HCT116 (cell line): ENCODE data around the gene FHIT. TPM values are rescaled to one million over a fixed set of nuclear protein-coding genes. Genes with fewer than 3 reads are reported as not detected.

ENCODE experiments used
- ATAC-seq: fragments of 200-7000 bp; cut with Tn5 transposase; 2 replicates; pipeline ENCODE4 v1.9.1; 2020; ENCODE audit warnings: mild to moderate bottlenecking, moderate library complexity
- BruUV-seq: library from RNA; stranded (reverse); fragments of 400-500 nt; replicated peaks from 2 replicates; lab custom pipeline; 2021; lab: Mats Ljungman, UMichigan
- CTCF ChIA-PET: fragments of 300-600 bp; sonication (Branson Sonifier 250); formaldehyde crosslinking; loops from one replicate; lab custom pipeline; 2021; ENCODE audit warnings: antibody characterized with exemption; lab: Charles Lee
- POLR2A ChIA-PET: fragments of 300-600, 350-600 bp; sonication (Branson Sonifier 250); formaldehyde crosslinking; loops from one replicate; lab custom pipeline; 2021; ENCODE audit warnings: antibody characterized with exemption; lab: Charles Lee
- RAD21 ChIA-PET, 2 experiments: fragments of 300-600 bp; sonication (Branson Sonifier 250); formaldehyde crosslinking; loops; one replicate each; lab custom pipeline; 2023; ENCODE audit warnings: low total read pairs in 2 of 2; ENCODE audit not compliant: uncharacterized antibody in 2 of 2, unreplicated experiment in 2 of 2, low non-redundant PET in 1 of 2; lab: Charles Lee
- DNase-seq: peaks from one replicate; pipeline ENCODE4 v3.0.0-alpha.2; 2010; ENCODE audit warnings: low read depth, low spot score
- H2AFZ ChIP-seq: fragments of 200-600 bp; shearing (Covaris generic), sonication (generic); 2 replicates; pipeline ENCODE4 v1.6.1; 2017; ENCODE audit warnings: low read depth, mixed run types, mixed read lengths, antibody characterized with exemption, low read length; ENCODE audit not compliant: poor library complexity, severe bottlenecking
- H3K27ac ChIP-seq: 2 replicates; pipeline ENCODE4 v1.5.1; 2012; ENCODE audit warnings: low read depth, low read length
- H3K27me3 ChIP-seq: fragments of 200-600 bp; sonication (generic); 2 replicates; pipeline ENCODE4 v1.6.1; 2016; ENCODE audit warnings: mixed run types, low read length, mixed read lengths; ENCODE audit not compliant: insufficient read depth
- H3K36me3 ChIP-seq, 2 experiments: fragments of 200-500 bp in 1 of 2; fragments of 200-600 bp in 1 of 2; sonication (Bioruptor generic) in 1 of 2; sonication (generic) in 1 of 2; 2 replicates each; pipeline versions ENCODE4 v1.5.1 to v1.6.1; 2014 to 2016; ENCODE audit warnings: low read length in 2 of 2, inconsistent platforms in 1 of 2, mixed read lengths in 1 of 2, mixed run types in 1 of 2; ENCODE audit not compliant: insufficient read depth in 2 of 2, control insufficient read depth in 1 of 2
- H3K4me1 ChIP-seq, 2 experiments: fragments of 200-600 bp in 1 of 2; sonication (generic) in 1 of 2; 2 replicates each; pipeline versions ENCODE4 v1.5.1 to v1.6.1; 2012 to 2017; ENCODE audit warnings: low read length in 2 of 2, inconsistent platforms in 1 of 2, mild to moderate bottlenecking in 1 of 2, mixed read lengths in 1 of 2, mixed run types in 1 of 2, moderate library complexity in 1 of 2; ENCODE audit not compliant: insufficient read depth in 2 of 2, control insufficient read depth in 1 of 2
- H3K4me2 ChIP-seq: fragments of 200-600 bp; sonication (generic); 2 replicates; pipeline ENCODE4 v1.6.1; 2017; ENCODE audit warnings: mixed run types, low read length, mixed read lengths
- H3K4me3 ChIP-seq, 2 experiments: fragments of 200-600 bp in 1 of 2; sonication (generic) in 1 of 2; replicated peaks in 1 of 2; 2 replicates each; pipeline ENCODE4 v1.5.1; 2011 to 2016; ENCODE audit warnings: low read length in 2 of 2, control low read depth in 1 of 2, low read depth in 1 of 2, mild to moderate bottlenecking in 1 of 2, mixed read lengths in 1 of 2, mixed run types in 1 of 2
- H3K79me2 ChIP-seq: fragments of 200-600 bp; sonication (generic); 2 replicates; pipeline ENCODE4 v1.6.1; 2017; ENCODE audit warnings: mild to moderate bottlenecking, mixed run types, low read length, moderate library complexity, mixed read lengths; ENCODE audit not compliant: insufficient read depth
- H3K9ac ChIP-seq: fragments of 200-600 bp; sonication (generic); 2 replicates; pipeline ENCODE4 v1.6.1; 2016; ENCODE audit warnings: low read length, mixed read lengths
- H3K9me2 ChIP-seq: fragments of 200-600 bp; sonication (generic), shearing (Covaris generic); 2 replicates; pipeline ENCODE4 v1.6.1; 2017; ENCODE audit warnings: mixed run types, mild to moderate bottlenecking, moderate library complexity; ENCODE audit not compliant: insufficient read depth
- H3K9me3 ChIP-seq, 2 experiments: fragments of 200-500 bp in 1 of 2; fragments of 200-600 bp in 1 of 2; sonication (Bioruptor generic) in 1 of 2; sonication (generic) in 1 of 2; 2 replicates each; pipeline ENCODE4 v1.6.1; 2014 to 2017; ENCODE audit warnings: low read length in 2 of 2, mixed read lengths in 2 of 2, inconsistent platforms in 1 of 2, low read depth in 1 of 2, mild to moderate bottlenecking in 1 of 2, mixed run types in 1 of 2, moderate library complexity in 1 of 2; ENCODE audit not compliant: control insufficient read depth in 1 of 2, insufficient read depth in 1 of 2
- H4K20me1 ChIP-seq: fragments of 200-600 bp; sonication (generic), shearing (Covaris generic); 2 replicates; pipeline ENCODE4 v1.6.1; 2017; ENCODE audit warnings: mixed run types, mild to moderate bottlenecking, moderate library complexity; ENCODE audit not compliant: insufficient read depth
- CBX3 ChIP-seq: IDR thresholded peaks from 2 replicates; pipeline ENCODE4 v1.6.1; 2012; ENCODE audit warnings: low read depth
- CTCF ChIP-seq, 3 experiments: fragments of 200-600 bp in 1 of 3; sonication (generic) in 1 of 3; IDR thresholded peaks in 2 of 3; conservative IDR thresholded peaks in 1 of 3; 2 replicates each; pipeline ENCODE4 v1.5.1; 2012 to 2017; ENCODE audit warnings: low read depth in 2 of 3, low read length in 2 of 3, antibody characterized with exemption in 1 of 3, borderline replicate concordance in 1 of 3, control low read depth in 1 of 3, mild to moderate bottlenecking in 1 of 3, mixed read lengths in 1 of 3, mixed run types in 1 of 3, moderate library complexity in 1 of 3; ENCODE audit not compliant: insufficient read depth in 1 of 3
- EGR1 ChIP-seq: IDR thresholded peaks from 2 replicates; pipeline ENCODE4 v1.6.1; 2012; ENCODE audit warnings: low read depth
- FOSL1 ChIP-seq: IDR thresholded peaks from 2 replicates; pipeline ENCODE4 v1.6.1; 2012; ENCODE audit warnings: low read depth
- POLR2A ChIP-seq: IDR thresholded peaks from 2 replicates; pipeline ENCODE4 v1.7.0; 2011; ENCODE audit warnings: borderline replicate concordance; ENCODE audit not compliant: insufficient read depth, insufficient read length; ENCODE audit errors: extremely low read depth
- SIN3A ChIP-seq: IDR thresholded peaks from 2 replicates; pipeline ENCODE4 v1.6.1; 2012; ENCODE audit warnings: low read depth
- SP1 ChIP-seq: IDR thresholded peaks from 2 replicates; pipeline ENCODE4 v1.6.1; 2012; ENCODE audit warnings: low read depth
- ZNF274 ChIP-seq: fragments of 200-500 bp; sonication (Bioruptor generic); IDR thresholded peaks from 2 replicates; pipeline ENCODE4 v1.6.1; 2014; ENCODE audit warnings: mild to moderate bottlenecking, low read depth, low read length, inconsistent platforms
- intact Hi-C: fragments of 100-400 bp; cut with micrococcal nuclease; formaldehyde crosslinking; loops from 2 replicates; pipeline ENCODE4 v1.10.0; 2022
- total RNA-seq: library from RNA; stranded (reverse); gene quantifications from one replicate; pipeline ENCODE4 v1.2.1, GENCODE V29; 2021; ENCODE audit not compliant: unreplicated experiment
- TF ChIP-seq, protein P1 (sequence below): IDR thresholded peaks from 2 replicates; pipeline ENCODE4 v1.6.1; 2012
- TF ChIP-seq, protein P2 (sequence below): IDR thresholded peaks from 2 replicates; pipeline ENCODE4 v1.6.1; 2011; ENCODE audit warnings: mild to moderate bottlenecking, low read length, moderate library complexity; ENCODE audit not compliant: insufficient replicate concordance; ENCODE audit errors: extremely low read depth
- TF ChIP-seq, protein P3 (sequence below): IDR thresholded peaks from 2 replicates; pipeline ENCODE4 v1.6.1; 2012

The FHIT gene
- total RNA-seq, 1 experiment from 2014 or later: 20.1 TPM

- H3K36me3 ChIP-seq: no peaks in the 10 kb centered on the region
- DNase-seq: no peak
- ATAC-seq: no peak
- no peak for TF ChIP-seq EGR1
- TF ChIP-seq, protein P1, sequence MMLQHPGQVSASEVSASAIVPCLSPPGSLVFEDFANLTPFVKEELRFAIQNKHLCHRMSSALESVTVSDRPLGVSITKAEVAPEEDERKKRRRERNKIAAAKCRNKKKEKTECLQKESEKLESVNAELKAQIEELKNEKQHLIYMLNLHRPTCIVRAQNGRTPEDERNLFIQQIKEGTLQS: no peak
- TF ChIP-seq, protein P2, sequence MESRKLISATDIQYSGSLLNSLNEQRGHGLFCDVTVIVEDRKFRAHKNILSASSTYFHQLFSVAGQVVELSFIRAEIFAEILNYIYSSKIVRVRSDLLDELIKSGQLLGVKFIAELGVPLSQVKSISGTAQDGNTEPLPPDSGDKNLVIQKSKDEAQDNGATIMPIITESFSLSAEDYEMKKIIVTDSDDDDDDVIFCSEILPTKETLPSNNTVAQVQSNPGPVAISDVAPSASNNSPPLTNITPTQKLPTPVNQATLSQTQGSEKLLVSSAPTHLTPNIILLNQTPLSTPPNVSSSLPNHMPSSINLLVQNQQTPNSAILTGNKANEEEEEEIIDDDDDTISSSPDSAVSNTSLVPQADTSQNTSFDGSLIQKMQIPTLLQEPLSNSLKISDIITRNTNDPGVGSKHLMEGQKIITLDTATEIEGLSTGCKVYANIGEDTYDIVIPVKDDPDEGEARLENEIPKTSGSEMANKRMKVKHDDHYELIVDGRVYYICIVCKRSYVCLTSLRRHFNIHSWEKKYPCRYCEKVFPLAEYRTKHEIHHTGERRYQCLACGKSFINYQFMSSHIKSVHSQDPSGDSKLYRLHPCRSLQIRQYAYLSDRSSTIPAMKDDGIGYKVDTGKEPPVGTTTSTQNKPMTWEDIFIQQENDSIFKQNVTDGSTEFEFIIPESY: no peak
- no peaks in the 10 kb centered on the region for H3K79me2 ChIP-seq
- no peak overlapping the region for H3K4me2 ChIP-seq
- RAD21 ChIA-PET: no interaction called here
- no peaks in the 10 kb centered on the region for H3K9me2 ChIP-seq
- CTCF ChIA-PET: no interaction called here
- no peak overlapping the region for H3K9ac ChIP-seq
- no peaks in the 10 kb centered on the region for H4K20me1 ChIP-seq
- no TSS peak for BruUV-seq
- no peaks in the 10 kb centered on the region for H3K9me3 ChIP-seq
- no peak overlapping the region for H2AFZ ChIP-seq
- no peak overlapping the region for H3K27ac ChIP-seq
- no peaks in the 10 kb centered on the region for H3K27me3 ChIP-seq
- no peaks in the 10 kb centered on the region for H3K4me1 ChIP-seq
- H3K4me3 ChIP-seq: no peak overlapping the region
- POLR2A ChIA-PET: no interaction called here
- intact Hi-C loops: no loop called here
Observed at GRCh38 chr3:61108247-61109019, 142.8 kb downstream of the FHIT start.

DNA sequence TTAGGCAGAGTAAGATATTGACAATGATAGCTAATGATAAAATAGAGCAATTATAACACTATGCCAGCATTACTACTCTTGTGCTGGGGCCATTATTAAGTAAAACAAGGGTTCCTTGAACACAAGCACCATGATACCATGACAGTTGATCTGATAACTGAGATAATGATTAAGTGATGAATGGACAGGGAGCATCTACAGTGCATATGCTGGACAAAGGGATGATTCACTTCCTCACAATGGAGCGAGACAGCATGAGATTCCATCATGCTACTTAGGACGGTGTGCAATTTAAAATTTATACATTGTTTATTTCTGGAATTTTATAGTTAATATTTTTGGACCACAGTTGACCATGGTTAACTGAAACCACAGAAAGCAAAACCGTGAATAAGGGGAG is 156.6 kb downstream of the FHIT start:
- Histone ChIP-seq H3K36me3 (no peaks in the 10 kb centered on the region), H3K27me3 (no peaks in the 10 kb centered on the region), H3K4me3 (no peak overlapping the region), H3K9me2 (no peaks in the 10 kb centered on the region), H3K9me3 (no peaks in the 10 kb centered on the region), H3K9ac (no peak overlapping the region), H3K27ac (no peak overlapping the region), H3K4me2 (no peak overlapping the region), H3K79me2 (no peaks in the 10 kb centered on the region), H2AFZ (no peak overlapping the region), H4K20me1 (no peaks in the 10 kb centered on the region), H3K4me1 (no peaks in the 10 kb centered on the region)
- no peak for TF ChIP-seq CTCF (IDR thresholded peaks at IDR 0.05 in 2 of 3, conservative IDR thresholded peaks at IDR 0.05 in 1 of 3; ENCODE audit: borderline replicate concordance in 1 of 3, insufficient read depth in 1 of 3, low read depth in 2 of 3, low read length in 2 of 3)
- no peak for TF ChIP-seq SIN3A
- TF ChIP-seq, protein P3, sequence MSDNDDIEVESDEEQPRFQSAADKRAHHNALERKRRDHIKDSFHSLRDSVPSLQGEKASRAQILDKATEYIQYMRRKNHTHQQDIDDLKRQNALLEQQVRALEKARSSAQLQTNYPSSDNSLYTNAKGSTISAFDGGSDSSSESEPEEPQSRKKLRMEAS: no peak
- TF ChIP-seq POLR2A: no peak
- TF ChIP-seq CBX3: no peak
- TF ChIP-seq ZNF274: no peak
- TF ChIP-seq SP1: no peak
- no peak for TF ChIP-seq FOSL1
- no peak for DNase-seq
- POLR2A ChIA-PET: no interaction called here
- ATAC-seq: no peak
- RAD21 ChIA-PET: no interaction called here
- no TSS peak for BruUV-seq
- CTCF ChIA-PET: no interaction called here
- intact Hi-C loops: no loop called here
